Hippocampal formation (tissue), 2 donors: ENCODE data around the gene MYO10.

Experiments
- DNase-seq, 2 donors: peaks; one replicate each; lab custom pipeline; 2025; lab: John Stamatoyannopoulos, UW

The MYO10 gene

GRCh38 chr5:16812448-16812847 is 123.6 kb downstream of the MYO10 start:
- DNase-seq: no peak

GRCh38 chr5:16810208-16810854 is 125.8 kb downstream of the MYO10 start:
- no peak for DNase-seq

GRCh38 chr5:16809395-16810207 is 126.5 kb downstream of the MYO10 start:
- no peak for DNase-seq

- no peak for DNase-seq
Observed at GRCh38 chr5:16809010-16809394, 127.1 kb downstream of the MYO10 start.

GRCh38 chr5:16808021-16808420 is 128.1 kb downstream of the MYO10 start:
- no peak for DNase-seq

GRCh38 chr5:16807547-16807864 is 128.6 kb downstream of the MYO10 start:
- no peak for DNase-seq

- no peak for DNase-seq
Observed at GRCh38 chr5:16806711-16807546, 129.2 kb downstream of the MYO10 start.

GRCh38 chr5:16805486-16805885 is 130.6 kb downstream of the MYO10 start:
- DNase-seq: no peak

- no peak for DNase-seq
Observed at GRCh38 chr5:16803831-16804230, 132.3 kb downstream of the MYO10 start.

GRCh38 chr5:16800477-16800876 is 135.6 kb downstream of the MYO10 start:
- DNase-seq: no peak

- DNase-seq: no peak
Observed at GRCh38 chr5:16799796-16800195, 136.3 kb downstream of the MYO10 start.

- DNase-seq: no peak
Observed at GRCh38 chr5:16797951-16798350, 138.1 kb downstream of the MYO10 start.

- no peak for DNase-seq
Observed at GRCh38 chr5:16794269-16794913, 141.7 kb downstream of the MYO10 start.

- DNase-seq: no peak
Observed at GRCh38 chr5:16792598-16793275, 143.4 kb downstream of the MYO10 start.

GRCh38 chr5:16791904-16792597 is 144.0 kb downstream of the MYO10 start:
- DNase-seq: no peak

- peak in 1 of 2 donors; percentile 64 for DNase-seq
Observed at GRCh38 chr5:16791036-16791705, 144.9 kb downstream of the MYO10 start.

- no peak for DNase-seq
Observed at GRCh38 chr5:16788957-16789356, 147.1 kb downstream of the MYO10 start.

- DNase-seq: no peak
Observed at GRCh38 chr5:16787278-16787677, 148.8 kb downstream of the MYO10 start.

GRCh38 chr5:16784843-16785791 is 151.0 kb downstream of the MYO10 start:
- DNase-seq: peak in 1 of 2 donors; percentile 5
